ENCODE data around the gene EXOSC5.
"Not testable (repeated sequence)": the region's sequence is repeated elsewhere in the genome, so short reads cannot be mapped to it uniquely, and the experiment has no call there.

The EXOSC5 gene

GRCh38 chr19:41426116-41426841, 29.1 kb upstream of the EXOSC5 start:
- no peak for DNase-seq

- DNase-seq: no peak
Observed at GRCh38 chr19:41425174-41426115, 28.3 kb upstream of the EXOSC5 start.

- no peak for DNase-seq
Observed at GRCh38 chr19:41424335-41425173, 27.4 kb upstream of the EXOSC5 start.

- no peak for DNase-seq
Observed at GRCh38 chr19:41422955-41423354, 25.8 kb upstream of the EXOSC5 start.

- DNase-seq: no peak
Observed at GRCh38 chr19:41422456-41422855, 25.3 kb upstream of the EXOSC5 start.

- no peak for DNase-seq
Observed at GRCh38 chr19:41421973-41422372, 24.8 kb upstream of the EXOSC5 start.

GRCh38 chr19:41421314-41421713, 24.2 kb upstream of the EXOSC5 start:
- peak; percentile 83 for DNase-seq

- no peak for DNase-seq
Observed at GRCh38 chr19:41420101-41420880, 23.1 kb upstream of the EXOSC5 start.

- DNase-seq: no peak
Observed at GRCh38 chr19:41416194-41416674, 19.1 kb upstream of the EXOSC5 start.

- DNase-seq: peak; percentile 54
Observed at GRCh38 chr19:41415154-41415571, 18.0 kb upstream of the EXOSC5 start.

GRCh38 chr19:41414461-41414860, 17.3 kb upstream of the EXOSC5 start:
- DNase-seq: no peak

- no peak for DNase-seq
Observed at GRCh38 chr19:41413947-41414346, 16.8 kb upstream of the EXOSC5 start.

GRCh38 chr19:41412953-41413352, 15.8 kb upstream of the EXOSC5 start:
- DNase-seq: no peak

- no peak for DNase-seq
Observed at GRCh38 chr19:41411968-41412265, 14.8 kb upstream of the EXOSC5 start.

GRCh38 chr19:41411100-41411967, 14.2 kb upstream of the EXOSC5 start:
- no peak for DNase-seq

- DNase-seq: no peak
Observed at GRCh38 chr19:41410336-41411054, 13.3 kb upstream of the EXOSC5 start.

GRCh38 chr19:41409288-41409687, 12.1 kb upstream of the EXOSC5 start:
- peak; percentile 66 for DNase-seq

GRCh38 chr19:41408846-41409245, 11.7 kb upstream of the EXOSC5 start:
- DNase-seq: not testable (repeated sequence)

- no peak for DNase-seq
Observed at GRCh38 chr19:41408256-41408655, 11.1 kb upstream of the EXOSC5 start.

GRCh38 chr19:41407271-41407670, 10.1 kb upstream of the EXOSC5 start:
- DNase-seq: no peak

GRCh38 chr19:41405776-41406175, 8.6 kb upstream of the EXOSC5 start:
- no peak for DNase-seq
